C4-2B (cell line): ENCODE measurements around the gene CDK15.

Source experiments
- ZFX ChIP-seq: fragments of 450-650 bp; IDR thresholded peaks from 2 replicates; pipeline ENCODE4 v1.6.1; 2017
- TF ChIP-seq, protein P1 (sequence below): fragments of 450-650 bp; conservative IDR thresholded peaks from 2 replicates; pipeline ENCODE4 v1.5.1; 2017; ENCODE audit warnings: mild to moderate bottlenecking

DNA sequence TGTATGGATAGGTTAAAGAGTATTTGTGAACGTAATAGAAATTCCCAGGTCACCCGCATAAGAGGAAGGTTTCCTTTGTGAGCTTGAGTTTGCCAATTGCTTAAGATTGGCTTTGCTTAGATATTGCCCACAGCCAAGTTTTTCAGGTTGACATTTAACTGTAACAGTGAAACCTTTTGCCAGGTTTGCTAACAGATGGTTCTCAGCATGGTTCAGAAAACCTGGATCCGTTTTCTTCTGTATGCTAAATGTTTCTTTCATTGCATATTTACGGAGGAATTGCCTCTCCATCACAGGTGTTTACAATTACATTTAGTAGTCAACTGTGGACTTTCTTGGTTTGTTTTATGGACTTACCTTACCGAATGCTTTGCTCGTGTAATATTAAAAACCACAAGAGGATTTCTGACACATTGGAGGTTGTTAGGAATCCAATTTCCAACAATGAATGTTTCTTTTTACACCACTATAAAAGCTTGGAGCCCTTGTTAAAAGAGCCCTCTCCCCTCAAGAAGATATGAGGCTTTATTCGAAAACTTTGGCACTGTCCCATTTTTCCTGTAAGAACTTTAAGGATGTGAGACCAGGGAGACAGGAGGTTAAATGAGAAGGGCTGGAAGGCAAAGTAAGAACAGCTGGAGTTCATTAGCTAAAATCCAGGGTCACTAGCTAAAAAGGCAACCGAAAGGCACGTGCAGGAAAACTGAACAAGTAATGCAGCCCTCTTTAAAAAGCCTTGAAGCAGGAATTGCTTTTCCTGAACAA lies 7.8 kb downstream of the CDK15 start:
- TF ChIP-seq, protein P1, sequence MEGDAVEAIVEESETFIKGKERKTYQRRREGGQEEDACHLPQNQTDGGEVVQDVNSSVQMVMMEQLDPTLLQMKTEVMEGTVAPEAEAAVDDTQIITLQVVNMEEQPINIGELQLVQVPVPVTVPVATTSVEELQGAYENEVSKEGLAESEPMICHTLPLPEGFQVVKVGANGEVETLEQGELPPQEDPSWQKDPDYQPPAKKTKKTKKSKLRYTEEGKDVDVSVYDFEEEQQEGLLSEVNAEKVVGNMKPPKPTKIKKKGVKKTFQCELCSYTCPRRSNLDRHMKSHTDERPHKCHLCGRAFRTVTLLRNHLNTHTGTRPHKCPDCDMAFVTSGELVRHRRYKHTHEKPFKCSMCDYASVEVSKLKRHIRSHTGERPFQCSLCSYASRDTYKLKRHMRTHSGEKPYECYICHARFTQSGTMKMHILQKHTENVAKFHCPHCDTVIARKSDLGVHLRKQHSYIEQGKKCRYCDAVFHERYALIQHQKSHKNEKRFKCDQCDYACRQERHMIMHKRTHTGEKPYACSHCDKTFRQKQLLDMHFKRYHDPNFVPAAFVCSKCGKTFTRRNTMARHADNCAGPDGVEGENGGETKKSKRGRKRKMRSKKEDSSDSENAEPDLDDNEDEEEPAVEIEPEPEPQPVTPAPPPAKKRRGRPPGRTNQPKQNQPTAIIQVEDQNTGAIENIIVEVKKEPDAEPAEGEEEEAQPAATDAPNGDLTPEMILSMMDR = no peak
- no peak for TF ChIP-seq ZFX
